Measurements from ENCODE around the gene GIMAP8. TPM values are rescaled to one million over a fixed set of nuclear protein-coding genes. Genes with fewer than 3 reads are reported as not detected.

GIMAP8 gene
- polyA plus RNA-seq, 1 of the 3 experiments (the other 2 are of a cell fraction) = not detected

DNA sequence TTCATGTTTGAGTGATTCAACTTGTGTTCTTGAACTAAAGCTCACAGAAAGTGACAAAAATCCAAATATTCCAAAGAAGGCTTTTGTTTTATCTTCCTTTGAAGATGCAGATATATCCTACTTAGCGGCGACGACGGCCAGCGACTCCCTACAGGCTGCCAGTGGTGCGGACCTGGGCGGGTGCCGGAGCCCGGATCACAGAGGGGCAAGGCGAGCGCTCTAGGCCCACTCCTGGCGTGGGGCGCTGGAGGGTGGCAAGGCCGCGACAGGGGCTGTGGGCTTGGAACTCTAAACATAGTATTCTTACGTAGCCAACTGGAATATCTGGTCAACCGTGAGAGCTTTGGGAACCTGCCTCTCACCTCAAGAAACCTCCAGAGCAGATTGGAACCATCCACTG is 63.3 kb downstream of the GIMAP8 start:
- CTCF ChIA-PET = interaction anchor here (1.8 kb wide), 1 partner anchor 11 kb away, joined by 5 read pairs; no protein-coding TSS in a partner anchor
- TF ChIP-seq POLR2AphosphoS5 (IDR thresholded peaks at IDR 0.05; ENCODE audit: low read depth, low read length) (no peak), EP300 (IDR thresholded peaks at IDR 0.05; ENCODE audit: borderline replicate concordance in 1 of 2, low read depth in 1 of 2, low read length in 1 of 2) (no peak), FOXM1 (IDR thresholded peaks at IDR 0.05; ENCODE audit: low read depth) (no peak)
- TF ChIP-seq, protein P1, sequence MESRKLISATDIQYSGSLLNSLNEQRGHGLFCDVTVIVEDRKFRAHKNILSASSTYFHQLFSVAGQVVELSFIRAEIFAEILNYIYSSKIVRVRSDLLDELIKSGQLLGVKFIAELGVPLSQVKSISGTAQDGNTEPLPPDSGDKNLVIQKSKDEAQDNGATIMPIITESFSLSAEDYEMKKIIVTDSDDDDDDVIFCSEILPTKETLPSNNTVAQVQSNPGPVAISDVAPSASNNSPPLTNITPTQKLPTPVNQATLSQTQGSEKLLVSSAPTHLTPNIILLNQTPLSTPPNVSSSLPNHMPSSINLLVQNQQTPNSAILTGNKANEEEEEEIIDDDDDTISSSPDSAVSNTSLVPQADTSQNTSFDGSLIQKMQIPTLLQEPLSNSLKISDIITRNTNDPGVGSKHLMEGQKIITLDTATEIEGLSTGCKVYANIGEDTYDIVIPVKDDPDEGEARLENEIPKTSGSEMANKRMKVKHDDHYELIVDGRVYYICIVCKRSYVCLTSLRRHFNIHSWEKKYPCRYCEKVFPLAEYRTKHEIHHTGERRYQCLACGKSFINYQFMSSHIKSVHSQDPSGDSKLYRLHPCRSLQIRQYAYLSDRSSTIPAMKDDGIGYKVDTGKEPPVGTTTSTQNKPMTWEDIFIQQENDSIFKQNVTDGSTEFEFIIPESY (IDR thresholded peaks at IDR 0.05; ENCODE audit: borderline replicate concordance, low read depth) = no peak

DNA sequence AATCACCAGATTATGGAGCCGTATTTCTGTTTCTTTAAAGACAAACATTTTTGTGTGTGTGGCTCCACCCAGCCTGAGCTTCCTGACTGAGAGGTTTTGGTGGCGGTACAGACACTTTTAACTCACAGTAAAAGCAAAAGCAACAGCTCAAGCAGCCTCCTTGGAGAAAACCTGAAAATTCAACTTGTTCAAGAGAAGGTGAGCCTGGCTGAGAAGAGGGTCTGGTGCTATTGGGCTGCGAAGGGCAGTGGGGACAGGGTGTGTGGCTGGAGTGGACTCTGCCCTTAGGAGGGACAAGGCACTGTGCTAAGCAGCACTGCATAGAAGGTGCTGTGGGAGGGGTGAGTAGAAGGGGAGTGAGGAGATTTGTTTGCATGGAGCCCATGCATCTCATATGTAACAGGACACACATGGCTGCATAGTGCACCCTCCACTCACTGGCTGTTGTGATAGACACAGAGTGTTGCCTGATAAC is 64.4 kb downstream of the GIMAP8 start, which contains the start of gene GIMAP7:
Gene GIMAP7, plus strand, starts transcription at position 125 of the 475 bp plus-strand sequence. CDS start 5,103 bp downstream, outside the sequence.
- Histone ChIP-seq H3F3A (replicated peaks; ENCODE audit: insufficient read depth) (no peaks in the 10 kb centered on the region), H2AFZ (ENCODE audit: low read depth) (no peak within 1 kb of the TSS), H3K9me3 (no peaks in the 10 kb centered on the region), H3K27ac (ENCODE audit: low read depth in 2 of 2, low read length in 1 of 2) (no peak within 1 kb of the TSS), H3K4me2 (no peak within 1 kb of the TSS), H3K9me2 (no peaks in the 10 kb centered on the region), H3K4me1 (ENCODE audit: control insufficient read depth in 1 of 2, insufficient read depth in 2 of 2, low read depth in 1 of 2, low read length in 1 of 2) (no peaks in the 10 kb centered on the region), H3K79me2 (ENCODE audit: insufficient read depth) (no peaks in the 10 kb centered on the region), H3K27me3 (ENCODE audit: insufficient read depth) (peaks cover 17% of the 10 kb centered on the region; the same call in 1 of the 2 replicates), H3K36me3 (replicated peaks in 1 of 2; ENCODE audit: control insufficient read depth in 1 of 2, insufficient read depth in 2 of 2, low read length in 1 of 2) (no peaks in the 10 kb centered on the region), H4K20me1 (ENCODE audit: insufficient read depth) (no peaks in the 10 kb centered on the region), H3K9ac (no peak within 1 kb of the TSS), H3K4me3 (ENCODE audit: low read depth in 2 of 2, low read length in 1 of 2) (no peak within 1 kb of the TSS)
- TF ChIP-seq JUND (IDR thresholded peaks at IDR 0.05) (no peak), RXRA (IDR thresholded peaks at IDR 0.05; ENCODE audit: borderline replicate concordance, low read depth) (no peak), GATA2 (CRISPR knock-in tag; IDR thresholded peaks at IDR 0.05) (no peak), CHD2 (IDR thresholded peaks at IDR 0.05; ENCODE audit: low read length, partially characterized antibody) (no peak), NFIC (IDR thresholded peaks at IDR 0.05; ENCODE audit: borderline replicate concordance) (no peak), FOXM1 (IDR thresholded peaks at IDR 0.05; ENCODE audit: low read depth) (no peak), RFX5 (IDR thresholded peaks at IDR 0.05; ENCODE audit: low read length) (no peak), TEAD4 (IDR thresholded peaks at IDR 0.05; ENCODE audit: borderline replicate concordance, insufficient read depth) (no peak)
- TF ChIP-seq, protein P2, sequence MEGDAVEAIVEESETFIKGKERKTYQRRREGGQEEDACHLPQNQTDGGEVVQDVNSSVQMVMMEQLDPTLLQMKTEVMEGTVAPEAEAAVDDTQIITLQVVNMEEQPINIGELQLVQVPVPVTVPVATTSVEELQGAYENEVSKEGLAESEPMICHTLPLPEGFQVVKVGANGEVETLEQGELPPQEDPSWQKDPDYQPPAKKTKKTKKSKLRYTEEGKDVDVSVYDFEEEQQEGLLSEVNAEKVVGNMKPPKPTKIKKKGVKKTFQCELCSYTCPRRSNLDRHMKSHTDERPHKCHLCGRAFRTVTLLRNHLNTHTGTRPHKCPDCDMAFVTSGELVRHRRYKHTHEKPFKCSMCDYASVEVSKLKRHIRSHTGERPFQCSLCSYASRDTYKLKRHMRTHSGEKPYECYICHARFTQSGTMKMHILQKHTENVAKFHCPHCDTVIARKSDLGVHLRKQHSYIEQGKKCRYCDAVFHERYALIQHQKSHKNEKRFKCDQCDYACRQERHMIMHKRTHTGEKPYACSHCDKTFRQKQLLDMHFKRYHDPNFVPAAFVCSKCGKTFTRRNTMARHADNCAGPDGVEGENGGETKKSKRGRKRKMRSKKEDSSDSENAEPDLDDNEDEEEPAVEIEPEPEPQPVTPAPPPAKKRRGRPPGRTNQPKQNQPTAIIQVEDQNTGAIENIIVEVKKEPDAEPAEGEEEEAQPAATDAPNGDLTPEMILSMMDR (IDR thresholded peaks at IDR 0.05) = no peak
- TF ChIP-seq, protein P3, sequence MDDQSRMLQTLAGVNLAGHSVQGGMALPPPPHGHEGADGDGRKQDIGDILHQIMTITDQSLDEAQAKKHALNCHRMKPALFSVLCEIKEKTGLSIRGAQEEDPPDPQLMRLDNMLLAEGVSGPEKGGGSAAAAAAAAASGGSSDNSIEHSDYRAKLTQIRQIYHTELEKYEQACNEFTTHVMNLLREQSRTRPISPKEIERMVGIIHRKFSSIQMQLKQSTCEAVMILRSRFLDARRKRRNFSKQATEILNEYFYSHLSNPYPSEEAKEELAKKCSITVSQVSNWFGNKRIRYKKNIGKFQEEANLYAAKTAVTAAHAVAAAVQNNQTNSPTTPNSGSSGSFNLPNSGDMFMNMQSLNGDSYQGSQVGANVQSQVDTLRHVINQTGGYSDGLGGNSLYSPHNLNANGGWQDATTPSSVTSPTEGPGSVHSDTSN (IDR thresholded peaks at IDR 0.05) = no peak
- 6% methylated on average over 3 of the region's 3 CpGs for WGBS (ENCODE audit: low lambda C conversion rate)
- POLR2A ChIA-PET = no interaction called here
- CTCF ChIA-PET = interaction anchor here (1.0 to 1.8 kb wide), 2 partner anchors 12 to 66 kb away, joined by 5 to 7 read pairs; no protein-coding TSS in a partner anchor
- DNase-seq = no peak

More for the DNA sequence above, 63.3 kb downstream of the GIMAP8 start:
- no peak overlapping the region for H3K27ac ChIP-seq (ENCODE audit: low read depth in 2 of 2, low read length in 1 of 2)
- no peaks in the 10 kb centered on the region for H3F3A ChIP-seq (replicated peaks; ENCODE audit: insufficient read depth)
- H3K9me3 ChIP-seq = no peaks in the 10 kb centered on the region
- H3K4me3 ChIP-seq (ENCODE audit: low read depth in 2 of 2, low read length in 1 of 2) = no peak overlapping the region
- H3K27me3 ChIP-seq (ENCODE audit: insufficient read depth) = peaks cover 17% of the 10 kb centered on the region; the same call in 1 of the 2 replicates
- no peak overlapping the region for H2AFZ ChIP-seq (ENCODE audit: low read depth)
- DNase-seq = no peak
- no peak overlapping the region for H3K4me2 ChIP-seq
- no peaks in the 10 kb centered on the region for H3K4me1 ChIP-seq (ENCODE audit: control insufficient read depth in 1 of 2, insufficient read depth in 2 of 2, low read depth in 1 of 2, low read length in 1 of 2)
- H3K9ac ChIP-seq = no peak overlapping the region
- no peaks in the 10 kb centered on the region for H3K36me3 ChIP-seq (replicated peaks in 1 of 2; ENCODE audit: control insufficient read depth in 1 of 2, insufficient read depth in 2 of 2, low read length in 1 of 2)
- WGBS (ENCODE audit: low lambda C conversion rate) = 15% methylated on average over 16 of the region's 17 CpGs
- POLR2A ChIA-PET = no interaction called here
- H3K9me2 ChIP-seq = no peaks in the 10 kb centered on the region
- H4K20me1 ChIP-seq (ENCODE audit: insufficient read depth) = no peaks in the 10 kb centered on the region
- no peaks in the 10 kb centered on the region for H3K79me2 ChIP-seq (ENCODE audit: insufficient read depth)
